CD14-positive monocyte (primary cell): ENCODE measurements around the gene LRP1. TPM values are rescaled to one million over a fixed set of nuclear protein-coding genes. Genes with fewer than 3 reads are reported as not detected.

Experiments
- DNase-seq, 3 donors: peaks; one replicate each; pipeline ENCODE4 v3.0.0-alpha.2; 2011 to 2022
- H2AFZ ChIP-seq: 2 replicates; pipeline ENCODE4 v1.6.0; 2012; ENCODE audit warnings: mild to moderate bottlenecking, low read depth, low read length, inconsistent platforms; ENCODE audit not compliant: insufficient read depth, poor library complexity, severe bottlenecking
- H3K27ac ChIP-seq, 2 donors: 1 replicate in 1 of 2; 2 replicates in 1 of 2; pipeline ENCODE4 v1.5.1; 2012 to 2013; ENCODE audit warnings: low read length in 2 of 2, control low read depth in 1 of 2, inconsistent platforms in 1 of 2, low read depth in 1 of 2, mild to moderate bottlenecking in 1 of 2
- H3K27me3 ChIP-seq, 2 donors: one replicate each; pipeline versions ENCODE4 v1.6.0 to v1.6.1; 2011 to 2013; ENCODE audit warnings: low read length in 2 of 2; ENCODE audit not compliant: control insufficient read depth in 2 of 2, insufficient read depth in 2 of 2
- H3K36me3 ChIP-seq, 2 donors: replicated peaks in 1 of 2; 1 replicate in 1 of 2; 2 replicates in 1 of 2; pipeline versions ENCODE4 v1.5.1 to v1.6.1; 2012 to 2013; ENCODE audit warnings: low read length in 2 of 2, control low read depth in 1 of 2, inconsistent platforms in 1 of 2, mild to moderate bottlenecking in 1 of 2; ENCODE audit not compliant: insufficient read depth in 2 of 2, control insufficient read depth in 1 of 2
- H3K4me1 ChIP-seq, 2 donors: 1 replicate in 1 of 2; 2 replicates in 1 of 2; pipeline versions ENCODE4 v1.5.1 to v1.6.1; 2012 to 2013; ENCODE audit warnings: low read length in 2 of 2, control low read depth in 1 of 2, inconsistent platforms in 1 of 2, mild to moderate bottlenecking in 1 of 2, moderate library complexity in 1 of 2; ENCODE audit not compliant: insufficient read depth in 2 of 2, control insufficient read depth in 1 of 2
- H3K4me2 ChIP-seq: replicated peaks from 2 replicates; pipeline ENCODE3; 2012; ENCODE audit warnings: low read length, moderate library complexity, mild to moderate bottlenecking; ENCODE audit not compliant: poor library complexity, severe bottlenecking; ENCODE audit errors: extremely low read depth
- H3K4me3 ChIP-seq, 3 experiments: fragments of 200-600 bp in 1 of 3; sonication (generic) in 1 of 3; replicated peaks in 1 of 3; 1 replicate in 2 of 3; 2 replicates in 1 of 3; pipeline ENCODE4 v1.5.1; 2011 to 2013; ENCODE audit warnings: low read length in 3 of 3, mild to moderate bottlenecking in 3 of 3, control low read depth in 2 of 3, low read depth in 2 of 3, inconsistent platforms in 1 of 3, moderate library complexity in 1 of 3
- H3K79me2 ChIP-seq: 2 replicates; pipeline ENCODE4 v1.6.0; 2012; ENCODE audit warnings: mild to moderate bottlenecking, control low read depth, inconsistent platforms, low read length, moderate library complexity; ENCODE audit not compliant: insufficient read depth
- H3K9ac ChIP-seq: 2 replicates; pipeline ENCODE4 v1.6.0; 2017; ENCODE audit warnings: low read length, mild to moderate bottlenecking; ENCODE audit not compliant: insufficient read depth, poor library complexity, severe bottlenecking
- H3K9me3 ChIP-seq, 2 donors: replicated peaks in 1 of 2; 1 replicate in 1 of 2; 2 replicates in 1 of 2; pipeline versions ENCODE4 v1.5.1 to v1.6.1; 2012 to 2013; ENCODE audit warnings: low read length in 2 of 2, control low read depth in 1 of 2; ENCODE audit not compliant: control insufficient read depth in 1 of 2, insufficient read depth in 1 of 2
- H4K20me1 ChIP-seq: 2 replicates; pipeline ENCODE4 v1.6.0; 2012; ENCODE audit warnings: mild to moderate bottlenecking, low read length, control low read depth, moderate library complexity; ENCODE audit not compliant: insufficient read depth
- H3K27ac Mint-ChIP-seq, 7 donors: one replicate each; pipeline ENCODE4 v1.8.0; 2020; ENCODE audit warnings: mild to moderate bottlenecking in 7 of 7, mixed read lengths in 7 of 7, moderate library complexity in 6 of 7, inconsistent platforms in 2 of 7
- H3K27me3 Mint-ChIP-seq, 3 donors: one replicate each; pipeline ENCODE4 v1.8.0; 2021 to 2022; ENCODE audit warnings: low read depth in 3 of 3, mild to moderate bottlenecking in 3 of 3, mixed read lengths in 3 of 3, moderate library complexity in 3 of 3, inconsistent platforms in 1 of 3
- H3K36me3 Mint-ChIP-seq, 2 donors: one replicate each; pipeline ENCODE4 v1.8.0; 2020; ENCODE audit warnings: mixed read lengths in 2 of 2, inconsistent platforms in 1 of 2, mild to moderate bottlenecking in 1 of 2
- H3K4me1 Mint-ChIP-seq: one replicate; pipeline ENCODE4 v1.8.0; 2020; ENCODE audit warnings: mild to moderate bottlenecking, mixed read lengths
- H3K4me3 Mint-ChIP-seq, 2 donors: one replicate each; pipeline ENCODE4 v1.8.0; 2020; ENCODE audit warnings: mild to moderate bottlenecking in 2 of 2, mixed read lengths in 2 of 2, moderate library complexity in 1 of 2
- H3K9me3 Mint-ChIP-seq, 7 donors: one replicate each; pipeline ENCODE4 v1.8.0; 2020 to 2022; ENCODE audit warnings: mixed read lengths in 7 of 7, mild to moderate bottlenecking in 6 of 7, moderate library complexity in 6 of 7, inconsistent platforms in 2 of 7
- CTCF ChIP-seq: fragments of 200-600 bp; IDR thresholded peaks from one replicate; pipeline ENCODE4 v1.8.0; 2022; ENCODE audit warnings: antibody characterized with exemption, mild to moderate bottlenecking
- WGBS: methylation state at CpG from one replicate; pipeline ENCODE4 v1.1.5; 2013; ENCODE audit warnings: missing lambda C conversion rate; ENCODE audit not compliant: insufficient coverage; 5-methylcytosine and 5-hydroxymethylcytosine counted together
- intact Hi-C, 2 donors: fragments of 100-400 bp; cut with micrococcal nuclease; formaldehyde crosslinking; loops; one replicate each; pipeline versions ENCODE4 v1.15.0 to v1.15.1; 2023
- polyA plus RNA-seq, 3 donors: library from polyadenylated mRNA; depleted of rRNA in 1 of 3; unstranded in 2 of 3; stranded (reverse) in 1 of 3; fragments of 300-500 nt in 2 of 3; fragments of >200 nt in 1 of 3; fragmentation: Illumina TruSeq in 2 of 3; gene quantifications; 1 replicate in 2 of 3; 2 replicates in 1 of 3; pipeline ENCODE4 v1.2.3, GENCODE V29; 2012 to 2021

The LRP1 gene
- polyA plus RNA-seq, 3 donors = 5.5 to 246 (median 10.5) TPM

GRCh38 chr12:57183939-57184725, 55.8 kb downstream of the LRP1 start:
- Histone ChIP-seq H3K4me3 (no peak overlapping the region), H3K27ac (no peak overlapping the region), H3K9me3 (no peaks in the 10 kb centered on the region), H3K79me2 (no peaks in the 10 kb centered on the region), H3K36me3 (peaks cover 92 to 100% of the 10 kb centered on the region in 2 donors), H3K4me2 (no peak overlapping the region), H3K9ac (no peak overlapping the region), H3K4me1 (no peaks in the 10 kb centered on the region), H2AFZ (no peak overlapping the region), H4K20me1 (peaks cover 100% of the 10 kb centered on the region), H3K27me3 (no peaks in the 10 kb centered on the region)
- no peak for TF ChIP-seq CTCF
- Mint-ChIP-seq H3K9me3 (no peaks in the 10 kb centered on the region), H3K4me3 (no peak overlapping the region), H3K36me3 (peaks cover 95 to 100% of the 10 kb centered on the region in 2 donors), H3K4me1 (no peaks in the 10 kb centered on the region), H3K27me3 (peaks cover 1 to 5% (median 5%) of the 10 kb centered on the region in 3 donors), H3K27ac (peak overlapping the region in 1 of 7 donors; percentile 50)
- WGBS = 97% methylated on average over 14 of the region's 22 CpGs
- no peak for DNase-seq
- intact Hi-C loops = loop anchor here in 1 of 2 donors (2.0 kb wide), 1 partner anchor 115 kb away; no protein-coding TSS in a partner anchor

GRCh38 chr12:57185403-57185802, 57.1 kb downstream of the LRP1 start:
- no peak overlapping the region for H3K27ac ChIP-seq
- no peak overlapping the region for H3K4me3 ChIP-seq
- H3K27me3 ChIP-seq = no peaks in the 10 kb centered on the region
- H3K4me3 Mint-ChIP-seq = no peak overlapping the region
- no peak overlapping the region for H3K4me2 ChIP-seq
- H3K9ac ChIP-seq = no peak overlapping the region
- H4K20me1 ChIP-seq = peaks cover 100% of the 10 kb centered on the region
- no peaks in the 10 kb centered on the region for H3K9me3 ChIP-seq
- no peak overlapping the region for H2AFZ ChIP-seq
- peaks cover 95 to 100% of the 10 kb centered on the region in 2 donors for H3K36me3 Mint-ChIP-seq
- peaks cover 90 to 100% of the 10 kb centered on the region in 2 donors for H3K36me3 ChIP-seq
- WGBS = 92% methylated on average over 24 of the region's 25 CpGs
- H3K27ac Mint-ChIP-seq = no peak overlapping the region
- no peaks in the 10 kb centered on the region for H3K79me2 ChIP-seq
- no peak for DNase-seq
- H3K4me1 Mint-ChIP-seq = no peaks in the 10 kb centered on the region
- no peak for TF ChIP-seq CTCF
- H3K27me3 Mint-ChIP-seq = peaks cover 2 to 5% (median 3%) of the 10 kb centered on the region in 3 donors
- no peaks in the 10 kb centered on the region for H3K4me1 ChIP-seq
- intact Hi-C loops = no loop called here
- H3K9me3 Mint-ChIP-seq = peaks cover 0 to 2% (median 0%) of the 10 kb centered on the region in 7 donors
